Stimulated activated CD4-positive, alpha-beta T cell treated with anti-CD3 and anti-CD28 coated beads, Interleukin-4, amount 100 ng/mL, for 48 hours (primary cell): ENCODE results near the gene PNPLA7.
"Not testable (repeated sequence)": the region's sequence is repeated elsewhere in the genome, so short reads cannot be mapped to it uniquely, and the experiment has no call there.

Experiments used
- DNase-seq, 2 donors: peaks; one replicate each; pipeline ENCODE4 v3.0.0-alpha.2; 2020; ENCODE audit warnings: low read depth in 2 of 2

The PNPLA7 gene

GRCh38 chr9:137550231-137550621, at the start of gene PNPLA7:
Gene PNPLA7 (minus strand): TSS chr9:137550402. CDS start chr9:137550197, 205 bp downstream.
- DNase-seq, result peak; percentile 22 to 35

GRCh38 chr9:137598943-137599342, 48.7 kb upstream of the PNPLA7 start:
- DNase-seq, result no peak

- DNase-seq, result not testable (repeated sequence)
Measured at GRCh38 chr9:137596577-137596976, 46.4 kb upstream of the PNPLA7 start.

GRCh38 chr9:137593176-137593575, 43.0 kb upstream of the PNPLA7 start:
- no peak for DNase-seq

- DNase-seq, result no peak
Measured at GRCh38 chr9:137592767-137593166, 42.6 kb upstream of the PNPLA7 start.

- DNase-seq, result peak; percentile 83 to 88
Measured at GRCh38 chr9:137590469-137591383, 40.5 kb upstream of the PNPLA7 start, which contains the start of gene ZMYND19. Gene ZMYND19 (minus strand): TSS chr9:137590512. CDS start chr9:137590263, 249 bp downstream.

- DNase-seq, result no peak
Measured at GRCh38 chr9:137590123-137590468, 39.9 kb upstream of the PNPLA7 start.

GRCh38 chr9:137589441-137590122, 39.4 kb upstream of the PNPLA7 start:
- DNase-seq, result no peak

- no peak for DNase-seq
Measured at GRCh38 chr9:137588891-137589290, 38.7 kb upstream of the PNPLA7 start.

- DNase-seq, result no peak
Measured at GRCh38 chr9:137588311-137588710, 38.1 kb upstream of the PNPLA7 start.

GRCh38 chr9:137586854-137587253, 36.7 kb upstream of the PNPLA7 start:
- no peak for DNase-seq

GRCh38 chr9:137583957-137584356, 33.8 kb upstream of the PNPLA7 start:
- no peak for DNase-seq

GRCh38 chr9:137583347-137583746, 33.1 kb upstream of the PNPLA7 start:
- no peak for DNase-seq

- DNase-seq, result no peak
Measured at GRCh38 chr9:137582286-137582860, 32.2 kb upstream of the PNPLA7 start.

GRCh38 chr9:137581361-137582285, 31.4 kb upstream of the PNPLA7 start:
- no peak for DNase-seq

- DNase-seq, result no peak
Measured at GRCh38 chr9:137580954-137581322, 30.7 kb upstream of the PNPLA7 start.

- DNase-seq, result no peak
Measured at GRCh38 chr9:137580209-137580953, 30.2 kb upstream of the PNPLA7 start.

- no peak for DNase-seq
Measured at GRCh38 chr9:137579259-137579604, 29.0 kb upstream of the PNPLA7 start.

GRCh38 chr9:137578518-137579258, 28.5 kb upstream of the PNPLA7 start, which contains the start of gene DPH7:
Gene DPH7 (minus strand): TSS chr9:137578925. CDS start chr9:137578777, 148 bp downstream.
- DNase-seq, result peak; percentile 94 to 96
